Islet precursor cell (in vitro differentiated cells): Measurements from ENCODE around the gene DCDC2C.

ENCODE experiments used
- DNase-seq: peaks from one replicate; pipeline ENCODE4 v3.0.0-alpha.2; 2018

Gene DCDC2C

GRCh38 chr2:3747826-3748225, 44.5 kb downstream of the DCDC2C start:
- DNase-seq, result no peak

DNA sequence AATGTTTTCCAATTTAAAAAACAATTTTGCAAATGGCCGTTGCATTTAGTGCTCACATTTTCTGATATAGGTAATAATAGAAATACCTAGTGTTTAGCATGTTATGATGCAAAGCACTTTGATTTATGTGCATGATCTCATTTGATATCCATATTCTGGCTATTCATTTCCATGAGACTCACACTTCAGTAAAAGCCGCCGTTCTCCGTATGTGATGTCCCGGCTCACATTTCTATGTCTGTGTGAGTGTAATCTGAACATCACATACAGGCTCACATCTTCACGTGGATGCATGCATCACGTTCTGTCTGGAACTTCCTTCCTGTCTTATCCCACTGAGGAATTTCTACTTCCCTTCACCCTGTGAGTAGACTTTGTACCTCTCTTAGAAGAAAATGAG, 45.8 kb downstream of the DCDC2C start:
- DNase-seq, result no peak

DNA sequence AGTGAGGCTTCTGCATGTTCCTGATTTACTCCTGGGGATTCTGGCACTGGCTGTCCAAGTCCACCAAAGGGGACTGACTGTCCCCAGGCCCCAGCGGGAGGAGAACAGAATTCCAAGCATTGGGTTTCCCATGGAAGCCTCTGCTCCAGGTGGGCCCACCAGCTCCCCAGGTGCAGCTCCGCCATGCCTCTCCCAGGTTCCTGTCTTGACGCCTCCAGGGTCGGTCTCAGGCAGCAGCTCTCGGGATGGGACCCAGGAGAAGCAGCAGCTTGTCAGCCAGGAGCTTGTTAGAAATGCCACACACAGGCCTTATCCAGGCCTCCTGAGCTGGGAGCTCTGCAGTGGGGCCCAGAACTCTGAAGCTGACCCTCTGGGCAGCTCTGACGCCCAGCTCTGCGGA, 47.9 kb downstream of the DCDC2C start:
- DNase-seq, result peak; percentile 48

DNA sequence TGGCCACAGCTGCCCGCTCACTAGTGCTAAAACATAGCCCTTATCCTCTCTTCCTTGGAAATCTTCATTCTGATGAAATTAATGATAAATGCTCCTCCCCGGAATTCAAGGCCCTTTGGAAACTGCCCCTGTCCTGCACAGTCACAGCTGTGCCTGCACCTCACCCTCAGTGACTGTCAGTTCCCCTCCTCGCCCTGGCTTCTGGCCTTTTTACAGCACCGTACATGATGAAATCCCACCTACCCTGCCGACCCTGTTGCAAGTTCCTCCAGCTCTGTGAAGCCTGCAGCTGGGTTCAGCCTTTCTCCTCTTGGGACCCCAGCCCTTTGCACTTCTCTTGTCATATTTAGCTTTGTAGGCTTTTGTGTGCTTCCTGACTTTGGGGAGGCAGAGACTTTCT, 48.4 kb downstream of the DCDC2C start:
- peak; percentile 32 for DNase-seq

DNA sequence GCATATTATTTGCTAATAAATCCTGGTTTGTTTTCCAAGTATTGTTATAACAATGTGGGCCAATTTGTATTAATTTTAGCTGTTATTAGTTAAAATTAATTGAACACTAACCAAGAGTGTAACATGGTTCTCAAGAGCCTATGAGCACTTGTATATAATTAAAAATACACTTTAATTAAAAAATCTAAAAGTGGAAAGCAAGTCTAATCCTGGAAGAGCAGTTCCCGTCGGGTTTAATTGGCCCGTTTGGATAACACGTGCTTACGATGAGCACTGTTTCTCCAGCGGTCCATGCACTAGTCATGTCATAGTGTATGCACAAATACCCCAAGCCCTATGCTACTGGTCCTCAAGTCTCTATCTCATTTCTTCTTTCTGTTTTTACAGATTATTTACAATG, 49.0 kb downstream of the DCDC2C start:
- no peak for DNase-seq

DNA sequence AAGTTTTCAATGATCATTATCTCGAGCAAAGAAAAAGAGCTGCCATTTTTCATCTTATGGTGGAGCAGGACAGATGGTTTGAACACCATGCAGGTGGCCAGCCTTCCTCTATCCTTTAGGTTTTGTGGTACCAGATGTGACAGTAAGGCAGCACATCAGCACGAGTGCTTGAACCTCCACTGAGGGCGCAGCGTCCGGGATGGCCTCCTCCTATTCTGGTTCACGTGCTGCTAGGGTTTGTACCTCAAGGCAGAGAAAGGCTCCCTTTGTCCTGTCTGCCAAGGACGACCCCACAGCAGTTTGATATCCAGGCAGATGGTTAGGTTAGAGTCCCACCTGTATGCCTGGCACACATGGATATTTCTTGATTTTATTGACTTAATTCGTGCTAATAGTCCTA, 50.2 kb downstream of the DCDC2C start:
- peak; percentile 13 for DNase-seq

- peak; percentile 35 for DNase-seq
These were observed 50.9 kb downstream of the DCDC2C start for GRCh38 chr2:3754280-3754679.

DNA sequence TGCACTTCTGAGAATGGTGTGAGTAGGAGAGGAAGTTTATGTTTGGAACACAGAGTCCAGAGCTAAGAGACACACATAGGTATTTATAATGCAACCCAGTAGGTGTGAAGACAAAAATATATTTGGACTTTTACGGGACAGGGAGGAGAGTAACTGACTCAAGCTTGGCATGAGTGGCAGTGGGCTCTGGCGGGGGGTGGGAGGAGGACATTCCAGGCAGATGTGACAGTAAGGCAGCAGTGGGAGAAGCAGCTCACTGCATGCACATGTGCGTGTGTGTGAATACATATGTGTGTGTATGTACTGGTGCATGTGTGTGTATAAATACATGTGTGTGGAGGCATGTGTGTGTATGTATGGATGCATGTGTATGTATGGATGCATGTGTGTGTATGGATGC, 51.4 kb downstream of the DCDC2C start:
- peak; percentile 23 for DNase-seq

DNA sequence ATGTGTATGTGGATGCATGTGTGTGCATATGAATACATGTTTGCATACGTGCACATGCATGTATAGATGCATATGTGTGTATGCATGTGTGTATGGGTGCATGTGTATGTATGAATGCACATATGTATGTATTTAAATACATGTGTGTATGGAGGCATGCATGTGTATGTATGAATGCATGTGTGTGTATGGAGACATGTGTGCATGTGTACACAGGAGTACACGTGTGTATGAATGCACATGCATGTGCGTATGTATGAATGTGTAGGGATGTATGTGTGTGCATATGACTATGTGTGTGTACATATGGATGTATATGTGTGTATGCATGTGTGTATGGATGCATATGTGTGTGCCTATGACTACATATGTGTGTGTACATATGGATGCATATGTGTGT, 51.9 kb downstream of the DCDC2C start:
- DNase-seq, result no peak

DNA sequence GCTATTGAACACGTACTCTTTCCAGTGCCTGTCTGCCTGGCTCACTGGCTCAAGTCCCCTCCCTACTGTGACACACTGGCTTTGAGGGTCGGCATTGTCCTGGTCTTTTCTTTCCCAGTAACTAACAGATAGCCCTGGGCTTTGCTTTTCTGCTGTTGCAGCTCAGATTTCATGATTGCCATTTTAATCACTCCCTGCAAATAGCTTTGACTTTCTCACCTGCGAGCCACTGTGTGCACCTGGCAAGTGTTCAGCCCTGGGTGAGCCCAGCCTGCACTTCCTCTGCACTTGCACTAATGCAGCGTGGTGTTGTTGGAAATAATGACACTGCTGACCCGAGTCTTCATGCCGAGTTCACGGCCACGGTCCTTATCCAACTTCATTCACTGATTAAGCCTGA, 52.9 kb downstream of the DCDC2C start:
- DNase-seq, result peak; percentile 41

DNA sequence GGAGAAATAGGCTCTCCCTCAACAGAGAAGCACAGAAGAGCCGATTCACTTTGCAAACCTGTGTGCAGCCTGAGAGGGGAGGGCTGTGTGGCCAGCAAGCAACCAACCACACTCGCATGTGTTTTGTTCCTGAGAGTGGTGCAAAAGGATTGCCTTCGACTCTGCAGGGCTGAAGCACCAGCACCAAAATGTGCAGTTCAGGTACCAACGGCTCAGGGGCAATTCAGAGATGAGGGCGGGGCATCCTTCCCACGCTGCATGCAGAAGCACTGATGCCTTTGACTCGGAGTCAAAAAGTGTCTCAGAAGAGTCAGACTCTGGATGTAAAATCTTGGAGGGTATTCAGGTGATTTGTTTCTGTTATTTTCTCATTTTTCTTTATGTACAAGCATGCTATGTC, 55.5 kb downstream of the DCDC2C start:
- DNase-seq, result peak; percentile 23

DNA sequence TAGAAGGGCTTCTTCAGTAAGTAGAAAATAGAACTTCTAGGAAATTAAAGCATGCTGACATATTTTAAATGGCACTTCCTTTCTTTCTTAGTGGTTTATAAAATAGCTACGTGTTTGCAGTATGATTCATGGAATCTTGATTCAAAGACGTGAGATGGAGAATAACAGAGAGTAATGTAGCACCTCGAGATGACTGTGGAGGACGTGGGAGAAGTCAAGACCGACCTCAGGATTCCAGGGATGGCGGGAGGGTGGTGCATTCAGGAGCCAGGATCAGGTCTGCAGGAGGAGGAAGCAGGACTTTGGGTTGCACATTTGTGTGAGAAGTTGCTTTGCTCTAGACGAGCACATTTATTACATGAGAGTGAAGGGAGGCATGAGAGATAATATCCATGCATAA, 56.0 kb downstream of the DCDC2C start:
- DNase-seq, result no peak

- peak; percentile 28 for DNase-seq
These were observed 56.4 kb downstream of the DCDC2C start for GRCh38 chr2:3759761-3760160.

DNA sequence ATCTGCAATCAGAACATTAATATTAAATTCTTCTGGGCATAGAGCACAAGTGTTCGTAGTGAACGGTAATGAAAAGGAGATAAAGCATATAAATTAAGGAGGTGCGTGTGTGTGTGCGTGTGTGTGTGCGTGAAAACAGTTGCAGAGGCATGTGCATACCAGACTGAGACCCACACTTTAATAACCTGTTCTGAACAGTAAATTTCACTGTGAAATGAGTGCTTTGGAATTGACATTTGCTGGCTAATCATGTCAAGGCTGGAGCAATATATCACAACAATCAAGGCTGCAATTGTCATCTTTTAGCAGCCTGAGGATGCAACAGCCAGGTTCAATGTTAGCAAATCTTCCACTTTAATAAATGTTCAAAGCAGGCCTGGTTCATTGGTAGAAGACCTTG, 57.9 kb downstream of the DCDC2C start:
- DNase-seq, result no peak

DNA sequence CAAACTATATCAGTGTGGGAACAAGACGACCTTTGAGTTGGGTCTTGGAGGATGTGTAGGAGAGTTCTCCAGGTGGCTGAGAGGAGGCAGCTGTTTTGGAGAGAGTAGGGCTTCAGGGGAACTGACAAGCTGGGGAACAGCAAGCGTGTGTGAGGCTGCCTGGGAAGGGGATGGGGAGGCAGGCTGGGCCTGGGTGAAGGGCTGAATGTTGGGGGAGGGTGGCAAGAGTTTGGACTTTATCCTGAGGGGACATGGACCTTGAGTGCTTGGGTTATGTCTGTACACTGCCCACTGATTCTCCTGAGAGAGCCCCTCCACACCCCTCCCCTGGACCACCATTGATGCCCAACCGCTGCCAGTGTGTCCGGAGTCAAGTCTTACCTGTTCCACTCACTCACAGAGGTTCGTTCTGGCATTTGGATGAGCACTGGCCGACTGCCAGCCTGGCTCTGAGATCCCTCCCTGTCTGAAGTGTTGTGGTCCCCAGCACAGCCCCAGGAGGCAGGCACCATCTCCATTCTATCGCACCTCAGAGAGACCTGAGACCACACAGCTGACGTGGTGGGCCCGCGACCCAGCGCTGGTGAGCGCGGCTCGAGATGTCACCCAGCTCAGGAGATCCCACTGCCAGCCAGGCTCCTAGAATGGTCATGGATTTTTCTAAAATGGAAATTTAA, 59.5 kb downstream of the DCDC2C start:
- no peak for DNase-seq

GRCh38 chr2:3766824-3767223, 63.4 kb downstream of the DCDC2C start:
- DNase-seq, result no peak

DNA sequence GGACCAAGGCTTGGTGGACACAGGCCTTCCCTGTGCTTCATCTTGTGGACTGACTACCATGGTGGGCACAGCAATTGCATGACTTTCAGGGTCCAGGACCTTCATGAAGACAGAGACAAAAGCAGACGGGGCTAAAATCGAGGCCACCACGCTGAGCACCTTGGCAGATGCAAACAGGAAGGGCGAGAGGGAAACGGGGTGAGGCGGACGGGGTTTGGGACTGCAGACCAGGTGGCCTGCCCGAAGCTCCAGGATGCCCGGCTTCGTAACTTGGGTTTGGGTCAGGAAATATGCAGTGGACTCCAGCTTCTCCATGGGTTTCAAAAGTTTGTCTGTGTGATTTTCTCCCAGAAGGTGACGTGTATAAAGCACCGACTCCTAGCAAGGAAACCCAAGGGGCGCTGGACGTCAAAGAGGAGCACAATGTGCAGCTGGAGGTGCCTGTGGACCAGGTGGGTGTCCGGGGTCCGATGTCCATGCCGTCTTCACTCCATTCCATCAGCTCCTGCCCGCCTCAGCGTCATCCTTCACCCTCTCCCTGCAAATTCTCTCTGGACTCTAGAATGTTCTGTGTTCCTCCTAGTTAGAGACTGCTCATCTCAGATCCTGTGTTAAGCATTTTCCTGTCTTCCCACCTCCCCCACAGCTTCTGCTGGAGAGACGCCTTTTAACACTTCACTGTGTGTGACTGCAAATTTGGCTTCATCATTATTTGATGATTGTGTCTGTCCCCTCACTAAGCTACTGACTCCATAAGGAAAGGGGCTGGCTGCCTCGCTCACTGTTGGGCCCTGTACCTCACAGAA, 65.8 kb downstream of the DCDC2C start:
- no peak for DNase-seq

GRCh38 chr2:3769766-3770165, 66.4 kb downstream of the DCDC2C start:
- no peak for DNase-seq

- DNase-seq, result no peak
These were observed 67.5 kb downstream of the DCDC2C start for GRCh38 chr2:3770724-3771415.

GRCh38 chr2:3771576-3771975, 68.2 kb downstream of the DCDC2C start:
- DNase-seq, result no peak

- DNase-seq, result no peak
These were observed 71.0 kb downstream of the DCDC2C start for GRCh38 chr2:3774336-3774735.

- no peak for DNase-seq
These were observed 72.9 kb downstream of the DCDC2C start for GRCh38 chr2:3776311-3776710.

GRCh38 chr2:3777966-3778365, 74.6 kb downstream of the DCDC2C start:
- peak; percentile 37 for DNase-seq
